A172 (cell line): ENCODE measurements around the gene CGREF1. TPM values are rescaled to one million over a fixed set of nuclear protein-coding genes. Genes with fewer than 3 reads are reported as not detected.
A peak's percentile ranks its signal among the peaks of the same experiment; 100 is the strongest.
"Not testable (repeated sequence)": the region's sequence is repeated elsewhere in the genome, so short reads cannot be mapped to it uniquely, and the experiment has no call there.

ENCODE experiments used
- DNase-seq: peaks from one replicate; pipeline ENCODE4 v3.0.0-alpha.2; 2015; ENCODE audit warnings: low spot score
- total RNA-seq: library from RNA; depleted of rRNA; stranded (reverse); fragments of >200 nt; shearing (Covaris generic); gene quantifications from 2 replicates; pipeline ENCODE4 v1.2.3, GENCODE V29; 2014

Gene CGREF1
- total RNA-seq, 1 experiment from 2014 or later, result 0.40 TPM

DNA sequence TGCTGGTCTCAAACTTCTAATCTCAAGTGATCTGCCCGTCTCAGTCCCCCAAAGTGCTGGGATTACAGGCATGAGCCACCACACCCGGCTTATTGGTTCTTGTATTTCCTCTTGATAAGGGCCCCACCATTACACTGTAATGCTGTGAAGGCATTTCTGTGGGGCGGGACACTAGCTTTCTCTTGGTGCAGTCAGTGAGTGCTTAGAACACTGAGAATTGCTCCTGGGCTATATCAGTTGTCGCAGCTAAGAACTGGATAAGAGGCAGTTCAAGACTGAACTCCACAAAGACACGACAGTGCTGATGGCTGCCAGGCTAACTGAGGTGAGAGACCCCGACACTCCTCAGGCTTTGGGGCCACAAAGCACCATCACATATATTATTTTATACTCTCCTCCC lies 30.3 kb downstream of the CGREF1 start:
- no peak for DNase-seq

DNA sequence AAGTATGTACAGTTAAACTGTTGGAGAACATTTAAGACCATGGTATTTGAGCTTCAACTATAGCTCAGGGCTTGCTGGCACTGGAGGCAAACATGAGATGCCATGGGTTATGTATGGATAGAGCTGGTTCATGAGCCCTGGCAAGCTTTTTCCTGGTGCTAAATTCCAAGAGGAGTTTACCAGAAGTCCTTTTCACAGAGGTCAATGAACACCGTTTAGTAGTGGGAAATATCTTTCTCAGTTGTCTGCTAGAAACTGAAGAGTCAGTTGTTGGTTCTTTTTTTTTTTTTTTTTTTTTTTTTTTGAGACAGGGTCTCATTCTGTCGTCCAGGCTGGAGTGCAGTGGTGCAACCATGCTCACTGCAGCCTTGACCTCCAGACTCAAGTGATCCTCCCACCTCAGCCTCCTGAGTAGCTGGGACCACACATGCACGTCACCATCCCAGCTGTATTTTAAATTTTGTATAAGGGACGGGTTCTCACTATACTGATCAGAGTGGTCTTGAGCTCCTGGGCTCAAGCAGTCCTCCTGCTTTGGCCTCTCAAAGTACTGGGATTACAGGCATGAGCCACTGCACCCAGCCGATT lies 31.0 kb downstream of the CGREF1 start:
- DNase-seq, result no peak

DNA sequence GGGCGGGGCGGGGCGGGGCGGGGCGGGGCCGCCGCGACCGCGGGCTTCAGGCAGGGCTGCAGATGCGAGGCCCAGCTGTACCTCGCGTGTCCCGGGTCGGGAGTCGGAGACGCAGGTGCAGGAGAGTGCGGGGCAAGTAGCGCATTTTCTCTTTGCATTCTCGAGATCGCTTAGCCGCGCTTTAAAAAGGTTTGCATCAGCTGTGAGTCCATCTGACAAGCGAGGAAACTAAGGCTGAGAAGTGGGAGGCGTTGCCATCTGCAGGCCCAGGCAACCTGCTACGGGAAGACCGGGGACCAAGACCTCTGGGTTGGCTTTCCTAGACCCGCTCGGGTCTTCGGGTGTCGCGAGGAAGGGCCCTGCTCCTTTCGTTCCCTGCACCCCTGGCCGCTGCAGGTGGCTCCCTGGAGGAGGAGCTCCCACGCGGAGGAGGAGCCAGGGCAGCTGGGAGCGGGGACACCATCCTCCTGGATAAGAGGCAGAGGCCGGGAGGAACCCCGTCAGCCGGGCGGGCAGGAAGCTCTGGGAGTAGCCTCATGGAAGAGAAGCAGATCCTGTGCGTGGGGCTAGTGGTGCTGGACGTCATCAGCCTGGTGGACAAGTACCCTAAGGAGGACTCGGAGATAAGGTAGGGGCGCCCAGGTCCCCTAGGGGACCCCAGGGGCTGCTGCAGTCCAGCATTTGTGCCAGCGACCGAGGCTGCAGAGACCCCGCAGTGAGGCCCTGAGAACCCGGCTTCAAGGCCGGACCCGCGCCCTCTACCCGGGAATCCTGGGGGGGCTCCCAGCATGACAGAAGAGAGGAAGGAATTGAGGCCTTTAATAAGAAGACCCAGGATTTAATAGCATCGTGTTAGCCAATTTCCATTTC lies 32.0 kb downstream of the CGREF1 start, which contains the start of gene KHK:
KHK (plus strand) TSS at position 49 of the 870 bp plus-strand sequence; CDS start at position 537, 488 bp downstream.
- DNase-seq, result peak; percentile 51

DNA sequence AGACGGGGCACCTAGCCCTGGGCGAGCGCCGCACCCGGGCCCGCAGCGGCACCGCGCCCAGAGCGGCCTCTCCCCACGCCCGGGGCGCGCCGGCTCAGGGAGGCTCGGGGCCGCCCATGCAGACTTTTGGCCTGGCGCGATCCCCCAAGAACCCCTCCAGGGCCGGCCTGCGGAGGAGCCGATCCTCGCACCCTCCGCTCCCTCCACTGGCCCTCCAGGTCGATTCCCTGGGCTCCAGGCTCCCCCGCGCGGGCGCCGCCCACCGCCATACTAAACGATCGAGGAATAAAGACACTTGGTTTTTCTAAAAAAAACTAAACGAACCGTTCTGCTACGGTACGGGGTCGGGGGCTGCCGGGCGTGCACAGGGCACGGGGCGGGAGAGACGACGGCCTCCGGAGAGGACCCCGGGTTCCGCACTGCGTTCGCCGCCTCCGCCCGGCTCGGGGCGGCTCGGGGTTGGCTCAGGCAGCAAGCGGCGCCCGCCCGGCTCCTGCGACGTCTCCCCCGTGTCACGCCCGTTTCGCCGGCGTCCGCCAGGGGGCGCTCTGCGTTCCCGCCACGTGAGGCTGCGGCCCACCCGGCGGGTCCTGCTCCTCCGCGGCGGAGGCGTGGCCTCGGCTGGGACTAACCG lies 32.7 kb downstream of the CGREF1 start:
- peak; percentile 82 for DNase-seq

DNA sequence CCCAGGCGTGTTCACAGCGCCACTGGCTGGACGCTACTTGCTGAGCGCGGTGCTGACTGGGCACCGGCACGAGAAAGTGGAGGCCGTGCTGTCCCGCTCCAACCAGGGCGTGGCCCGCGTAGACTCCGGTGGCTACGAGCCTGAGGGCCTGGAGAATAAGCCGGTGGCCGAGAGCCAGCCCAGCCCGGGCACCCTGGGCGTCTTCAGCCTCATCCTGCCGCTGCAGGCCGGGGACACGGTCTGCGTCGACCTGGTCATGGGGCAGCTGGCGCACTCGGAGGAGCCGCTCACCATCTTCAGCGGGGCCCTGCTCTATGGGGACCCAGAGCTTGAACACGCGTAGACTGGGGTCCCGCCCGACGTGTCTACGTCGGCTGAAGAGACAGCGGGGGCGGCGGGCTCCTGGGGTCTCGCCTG lies 33.2 kb downstream of the CGREF1 start:
- peak; percentile 44 for DNase-seq

DNA sequence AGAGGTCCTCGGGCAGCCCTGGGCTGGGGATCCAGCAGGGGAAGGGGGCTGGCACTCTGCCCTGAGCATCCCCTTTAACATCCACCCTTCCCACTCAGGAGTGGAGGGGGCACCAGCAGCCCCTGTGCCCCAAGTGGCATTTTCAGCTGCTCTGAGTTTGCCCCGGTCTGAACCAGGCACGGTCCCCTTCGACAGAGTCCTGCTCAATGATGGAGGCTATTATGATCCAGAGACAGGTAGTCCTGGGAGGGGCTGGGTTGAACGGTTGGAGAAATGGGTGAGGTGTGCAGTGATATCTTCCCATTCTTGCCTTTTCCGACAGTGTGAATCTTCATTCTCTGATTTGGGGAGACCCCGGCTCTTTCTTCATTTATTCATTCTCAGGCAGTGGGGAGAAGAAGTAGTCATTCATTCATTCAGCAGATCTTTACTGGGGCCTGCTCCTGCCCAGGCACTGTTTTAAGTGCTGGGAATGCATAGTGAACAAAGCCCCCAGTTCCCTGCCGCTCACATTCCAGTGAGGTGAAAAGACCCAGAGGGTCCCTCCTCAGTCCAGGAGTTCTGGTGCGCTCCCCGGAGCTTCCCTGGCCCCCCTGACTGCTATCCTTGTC lies 33.8 kb downstream of the CGREF1 start:
- no peak for DNase-seq

DNA sequence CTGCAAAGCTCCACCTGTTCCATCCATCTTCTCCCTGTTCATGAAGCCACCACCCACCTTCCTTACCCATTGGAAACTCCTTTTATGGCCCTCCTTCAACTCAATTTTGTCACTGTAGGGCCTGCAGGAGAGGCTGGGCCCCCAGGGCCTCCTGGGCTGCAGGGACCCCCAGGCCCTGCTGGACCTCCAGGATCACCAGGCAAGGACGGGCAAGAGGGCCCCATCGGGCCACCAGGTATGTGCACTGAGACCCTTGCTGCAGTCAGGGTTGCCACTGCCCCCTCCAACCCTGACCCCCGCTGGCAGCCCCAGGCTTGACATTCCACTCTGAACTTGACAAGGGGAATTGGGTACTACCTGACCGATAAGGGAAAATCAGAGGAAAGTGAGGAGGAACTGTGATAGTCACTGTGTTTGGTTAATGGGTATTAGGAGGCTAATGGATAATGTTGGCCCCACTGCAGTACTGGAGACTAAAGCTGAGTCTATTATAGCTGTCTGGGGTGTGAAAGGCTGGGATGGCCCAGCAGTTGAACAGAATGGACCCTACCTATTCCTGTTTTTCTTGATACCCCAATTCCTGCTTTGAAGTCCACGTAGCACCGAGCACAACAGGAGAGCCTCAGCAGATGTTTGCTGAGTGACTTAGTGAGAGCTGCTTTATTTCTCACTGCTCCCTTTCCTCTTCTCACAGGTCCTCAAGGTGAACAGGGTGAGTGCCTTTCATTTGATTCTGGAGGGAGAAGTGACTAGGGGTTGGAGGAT lies 34.4 kb downstream of the CGREF1 start:
- DNase-seq, result no peak

DNA sequence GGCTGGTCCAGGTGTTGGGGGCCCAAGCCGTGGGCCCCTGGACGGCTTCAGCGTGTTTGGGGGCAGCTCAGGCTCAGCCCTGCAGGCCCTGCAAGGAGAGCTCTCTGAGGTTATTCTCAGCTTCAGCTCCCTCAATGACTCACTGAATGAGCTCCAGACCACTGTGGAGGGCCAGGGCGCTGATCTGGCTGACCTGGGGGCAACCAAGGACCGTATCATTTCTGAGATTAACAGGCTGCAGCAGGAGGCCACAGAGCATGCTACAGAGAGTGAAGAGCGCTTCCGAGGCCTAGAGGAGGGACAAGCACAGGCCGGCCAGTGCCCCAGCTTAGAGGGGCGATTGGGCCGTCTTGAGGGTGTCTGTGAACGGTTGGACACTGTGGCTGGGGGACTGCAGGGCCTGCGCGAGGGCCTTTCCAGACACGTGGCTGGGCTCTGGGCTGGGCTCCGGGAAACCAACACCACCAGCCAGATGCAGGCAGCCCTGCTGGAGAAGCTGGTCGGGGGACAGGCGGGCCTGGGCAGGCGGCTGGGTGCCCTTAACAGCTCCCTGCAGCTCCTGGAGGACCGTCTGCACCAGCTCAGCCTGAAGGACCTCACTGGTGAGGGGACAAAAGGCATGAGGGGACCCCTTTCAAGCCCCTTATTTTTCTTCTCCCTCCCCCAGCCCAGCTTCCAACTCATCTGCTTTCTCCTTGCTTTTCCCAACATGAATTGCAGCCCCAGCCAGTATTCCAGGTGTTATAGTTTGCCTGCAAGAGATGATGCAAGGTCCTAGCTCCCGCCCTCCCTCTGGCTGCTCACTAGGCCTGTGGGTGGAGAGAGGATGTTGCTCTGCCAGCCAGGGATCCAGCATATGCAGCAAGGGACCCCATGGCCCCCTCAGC lies 35.3 kb downstream of the CGREF1 start:
- DNase-seq, result no peak

DNA sequence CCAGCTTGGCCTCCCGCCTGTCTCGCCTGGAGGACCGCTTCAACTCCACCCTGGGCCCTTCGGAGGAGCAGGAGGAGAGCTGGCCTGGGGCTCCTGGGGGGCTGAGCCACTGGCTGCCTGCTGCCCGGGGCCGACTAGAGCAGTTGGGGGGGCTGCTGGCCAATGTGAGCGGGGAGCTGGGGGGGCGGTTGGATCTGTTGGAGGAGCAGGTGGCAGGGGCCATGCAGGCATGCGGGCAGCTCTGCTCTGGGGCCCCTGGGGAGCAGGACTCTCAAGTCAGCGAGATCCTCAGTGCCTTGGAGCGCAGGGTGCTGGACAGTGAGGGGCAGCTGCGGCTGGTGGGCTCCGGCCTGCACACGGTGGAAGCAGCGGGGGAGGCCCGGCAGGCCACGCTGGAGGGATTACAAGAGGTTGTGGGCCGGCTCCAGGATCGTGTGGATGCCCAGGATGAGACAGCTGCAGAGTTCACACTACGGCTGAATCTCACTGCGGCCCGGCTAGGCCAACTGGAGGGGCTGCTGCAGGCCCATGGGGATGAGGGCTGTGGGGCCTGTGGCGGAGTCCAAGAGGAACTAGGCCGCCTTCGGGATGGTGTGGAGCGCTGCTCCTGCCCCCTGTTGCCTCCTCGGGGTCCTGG lies 36.0 kb downstream of the CGREF1 start:
- no peak for DNase-seq

DNA sequence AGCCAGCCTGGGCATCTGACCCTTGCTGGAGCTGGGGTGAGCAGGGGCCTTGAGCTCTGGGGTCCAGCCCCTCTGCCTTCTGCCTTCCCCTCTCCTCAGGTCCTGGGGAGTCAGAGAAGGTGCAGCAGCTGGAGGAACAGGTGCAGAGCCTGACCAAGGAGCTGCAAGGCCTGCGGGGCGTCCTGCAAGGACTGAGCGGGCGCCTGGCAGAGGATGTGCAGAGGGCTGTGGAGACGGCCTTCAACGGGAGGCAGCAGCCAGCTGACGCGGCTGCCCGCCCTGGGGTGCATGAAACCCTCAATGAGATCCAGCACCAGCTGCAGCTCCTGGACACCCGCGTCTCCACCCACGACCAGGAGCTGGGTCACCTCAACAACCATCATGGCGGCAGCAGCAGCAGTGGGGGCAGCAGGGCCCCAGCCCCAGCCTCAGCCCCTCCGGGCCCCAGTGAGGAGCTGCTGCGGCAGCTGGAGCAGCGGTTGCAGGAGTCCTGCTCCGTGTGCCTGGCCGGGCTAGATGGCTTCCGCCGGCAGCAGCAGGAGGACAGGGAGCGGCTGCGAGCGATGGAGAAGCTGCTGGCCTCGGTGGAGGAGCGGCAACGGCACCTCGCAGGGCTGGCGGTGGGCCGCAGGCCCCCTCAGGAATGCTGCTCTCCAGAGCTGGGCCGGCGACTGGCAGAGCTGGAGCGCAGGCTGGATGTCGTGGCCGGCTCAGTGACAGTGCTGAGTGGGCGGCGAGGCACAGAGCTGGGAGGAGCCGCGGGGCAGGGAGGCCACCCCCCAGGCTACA lies 36.8 kb downstream of the CGREF1 start:
- no peak for DNase-seq

DNA sequence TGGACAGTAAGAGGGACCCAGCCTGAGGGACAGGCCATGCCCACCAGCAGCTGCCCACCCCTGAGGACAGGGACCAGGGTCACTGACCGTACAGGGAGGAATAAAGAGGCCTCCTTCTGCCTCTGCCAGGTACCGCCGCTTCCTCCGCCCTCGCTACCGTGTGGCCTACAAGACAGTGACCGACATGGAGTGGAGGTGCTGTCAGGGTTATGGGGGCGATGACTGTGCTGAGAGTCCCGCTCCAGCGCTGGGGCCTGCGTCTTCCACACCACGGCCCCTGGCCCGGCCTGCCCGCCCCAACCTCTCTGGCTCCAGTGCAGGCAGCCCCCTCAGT lies 38.4 kb downstream of the CGREF1 start:
- DNase-seq, result no peak

DNA sequence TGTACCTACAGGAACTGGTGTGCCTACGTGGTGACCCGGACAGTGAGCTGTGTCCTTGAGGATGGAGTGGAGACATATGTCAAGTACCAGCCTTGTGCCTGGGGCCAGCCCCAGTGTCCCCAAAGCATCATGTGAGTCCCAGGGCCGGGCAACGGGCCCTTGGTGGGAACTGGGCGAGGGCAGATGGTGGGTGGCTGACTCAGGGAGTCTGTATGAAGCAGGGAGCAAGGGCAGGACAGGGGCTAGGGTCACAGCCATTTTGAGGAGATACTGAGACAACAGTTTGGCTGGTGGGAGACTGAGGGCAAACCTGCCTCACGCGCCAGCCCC lies 38.8 kb downstream of the CGREF1 start:
- DNase-seq, result no peak

DNA sequence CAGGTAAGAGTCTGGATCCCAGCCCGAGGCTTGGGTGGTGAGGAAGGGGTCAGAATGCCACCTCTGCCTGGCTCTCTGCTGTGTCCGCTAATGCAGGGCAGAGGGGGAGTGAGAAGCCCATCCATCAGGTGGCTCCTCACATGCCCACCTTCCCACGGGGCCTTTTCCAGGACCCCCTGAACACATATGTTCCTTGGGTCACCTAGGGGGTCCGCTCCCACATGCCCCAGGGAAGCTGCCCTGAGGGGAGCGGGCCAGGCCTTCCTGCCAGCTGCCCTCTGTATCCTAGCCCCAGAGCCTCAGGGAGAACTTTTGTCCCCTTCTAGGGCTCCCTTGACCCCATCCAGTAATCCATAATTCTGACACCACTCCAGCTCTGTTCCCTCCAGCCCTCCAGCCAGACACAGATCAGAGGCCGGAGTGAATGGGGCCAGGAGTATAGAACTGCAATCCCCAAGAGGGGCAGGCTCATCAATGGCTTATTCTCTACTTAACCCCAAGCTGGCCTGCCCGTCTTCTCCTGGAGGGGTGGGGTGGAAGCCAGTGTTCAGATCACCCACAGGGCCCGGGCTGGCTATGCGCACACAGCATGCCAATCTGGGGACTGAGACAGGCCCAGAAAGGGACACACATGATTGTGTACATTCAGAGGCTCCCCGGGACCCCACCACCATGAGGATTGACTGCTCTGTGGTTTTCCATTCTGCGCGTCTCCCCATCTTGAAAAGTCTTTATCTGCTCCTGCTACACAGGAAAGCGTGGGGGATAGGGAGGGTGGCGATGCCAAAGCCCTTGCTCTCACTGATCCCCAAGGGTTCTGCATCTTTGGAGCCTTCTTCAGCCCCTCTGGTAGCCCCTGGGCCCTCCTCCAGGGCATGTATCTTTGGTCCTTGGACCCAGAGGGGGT lies 39.4 kb downstream of the CGREF1 start:
- DNase-seq, result no peak

DNA sequence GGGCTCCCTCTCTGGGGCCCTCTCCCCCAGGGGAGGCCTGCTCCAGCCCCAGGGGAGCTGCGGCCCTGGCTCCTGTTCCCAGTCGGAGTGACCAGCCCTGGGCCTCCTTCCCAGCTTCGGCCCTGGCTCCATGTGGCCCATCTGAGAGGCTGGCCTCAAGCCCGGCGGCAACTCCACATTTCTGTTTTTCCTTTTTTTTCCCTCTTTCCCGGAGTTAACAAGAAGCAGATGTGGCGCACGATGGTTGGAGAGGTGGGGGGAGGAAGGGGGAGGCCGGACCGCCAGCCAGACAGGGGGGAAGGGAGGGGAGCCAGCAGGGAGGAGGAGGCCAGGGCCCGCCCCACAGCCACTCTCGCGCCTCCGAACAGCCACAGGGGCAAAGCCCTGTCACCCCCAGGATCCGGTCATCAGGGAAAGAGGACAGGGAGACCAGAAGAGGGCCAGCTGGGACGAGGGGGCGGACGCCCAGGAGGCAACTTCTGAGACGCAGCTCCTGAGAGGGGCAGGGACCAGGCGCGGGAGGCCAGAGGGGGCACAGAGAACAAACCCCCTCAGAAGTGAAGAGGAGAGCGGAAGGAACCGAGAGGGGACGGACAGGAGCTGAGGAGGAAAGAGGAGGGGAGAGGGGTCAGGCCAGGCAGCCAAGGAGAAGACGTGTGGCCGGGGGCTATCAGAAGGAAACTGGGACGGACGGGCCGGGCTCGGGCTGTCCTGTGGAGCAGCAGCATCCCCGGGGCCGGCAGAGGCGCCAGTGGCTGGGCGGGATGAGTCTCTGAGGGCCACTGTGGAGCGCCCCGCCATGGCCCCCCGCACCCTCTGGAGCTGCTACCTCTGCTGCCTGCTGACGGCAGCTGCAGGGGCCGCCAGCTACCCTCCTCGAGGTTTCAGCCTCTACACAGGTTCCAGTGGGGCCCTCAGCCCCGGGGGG lies 40.4 kb downstream of the CGREF1 start, which contains the start of gene EMILIN1:
EMILIN1 (plus strand) TSS at position 349 of the 928 bp plus-strand sequence; CDS start at position 800, 451 bp downstream.
- no peak for DNase-seq

DNA sequence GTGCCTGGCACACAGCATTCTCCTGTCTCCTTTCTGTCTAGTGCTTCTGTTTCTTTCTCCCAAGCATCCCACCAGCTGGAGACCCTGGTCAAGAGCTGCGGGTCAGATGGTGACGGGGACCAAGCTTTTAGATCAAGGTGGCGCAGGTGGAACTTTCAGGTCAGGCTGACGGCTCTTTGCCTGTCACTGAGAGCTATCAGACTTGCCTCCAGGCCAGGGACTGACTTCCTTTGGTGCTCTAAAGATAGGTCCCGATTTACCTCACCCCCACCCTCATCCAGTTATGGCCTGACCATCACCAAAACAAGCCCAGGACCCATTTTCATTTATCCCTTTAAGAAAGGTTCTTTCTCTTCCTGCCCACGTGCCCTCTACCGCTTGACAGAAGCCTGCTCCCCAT lies 41.7 kb downstream of the CGREF1 start:
- DNase-seq, result no peak

DNA sequence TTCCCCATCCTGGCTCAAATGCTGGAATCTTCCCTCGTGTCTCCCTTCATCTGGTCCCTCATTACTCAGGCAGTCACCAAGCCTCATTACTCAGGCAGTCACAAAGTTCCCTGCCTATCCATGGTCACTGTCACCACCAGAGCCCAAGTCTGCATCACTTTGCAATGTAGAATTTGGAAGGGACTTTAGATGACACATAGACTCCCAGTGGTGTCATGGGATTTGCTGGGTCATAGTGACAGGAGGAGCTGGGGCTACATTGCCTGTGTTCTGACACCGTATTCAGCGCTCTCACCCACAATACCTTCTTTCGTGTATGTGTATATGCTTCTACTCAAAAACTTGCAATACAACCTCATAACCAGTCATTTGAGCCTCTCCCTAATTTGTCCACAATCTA lies 42.6 kb downstream of the CGREF1 start:
- DNase-seq, result no peak

DNA sequence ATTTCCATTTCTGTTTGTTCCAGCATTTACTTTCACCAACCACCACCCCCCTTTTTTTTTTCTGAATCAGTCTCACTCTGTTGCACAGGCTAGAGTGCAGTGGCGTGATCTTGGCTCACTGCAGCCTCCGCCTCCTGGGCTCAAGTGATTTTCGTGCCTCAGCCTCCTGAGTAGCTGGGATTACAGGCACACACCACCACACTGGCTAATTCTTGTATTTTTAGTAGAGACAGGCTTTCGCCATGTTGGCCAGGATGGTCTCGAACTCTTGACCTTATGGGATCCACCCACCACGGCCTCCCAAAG lies 43.4 kb downstream of the CGREF1 start:
- DNase-seq, result not testable (repeated sequence)
